GM21576 (cell line): ENCODE results near the gene C6orf58.
A peak's percentile ranks its signal among the peaks of the same experiment; 100 is the strongest.

Experiments
- ATAC-seq: cut with Tn5 transposase; IDR thresholded peaks from one replicate; pipeline ENCODE4 v1.9.1; 2021; ENCODE audit warnings: mild to moderate bottlenecking, moderate library complexity; ENCODE audit not compliant: unreplicated experiment

C6orf58 gene

DNA sequence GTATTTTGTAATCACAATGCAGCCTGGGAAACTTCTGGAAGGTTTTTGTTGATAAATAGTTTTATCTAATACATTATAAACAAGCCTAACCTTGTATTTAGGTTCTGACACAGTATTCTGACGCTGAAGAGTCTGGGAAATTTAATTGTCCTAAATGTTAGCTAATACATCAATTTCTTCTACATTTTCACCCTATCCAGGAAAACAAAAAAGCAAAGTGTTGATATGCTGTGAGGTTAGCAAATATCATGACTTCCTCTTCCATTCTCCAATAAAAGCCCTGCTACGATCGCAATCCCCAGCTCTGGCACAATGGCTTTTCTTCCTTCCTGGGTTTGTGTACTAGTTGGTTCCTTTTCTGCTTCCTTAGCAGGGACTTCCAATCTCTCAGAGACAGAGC, at the start of gene C6orf58:
C6orf58 (plus strand) TSS at position 301 of the 400 bp plus-strand sequence; CDS start at position 313, 12 bp downstream.
- no peak for ATAC-seq

DNA sequence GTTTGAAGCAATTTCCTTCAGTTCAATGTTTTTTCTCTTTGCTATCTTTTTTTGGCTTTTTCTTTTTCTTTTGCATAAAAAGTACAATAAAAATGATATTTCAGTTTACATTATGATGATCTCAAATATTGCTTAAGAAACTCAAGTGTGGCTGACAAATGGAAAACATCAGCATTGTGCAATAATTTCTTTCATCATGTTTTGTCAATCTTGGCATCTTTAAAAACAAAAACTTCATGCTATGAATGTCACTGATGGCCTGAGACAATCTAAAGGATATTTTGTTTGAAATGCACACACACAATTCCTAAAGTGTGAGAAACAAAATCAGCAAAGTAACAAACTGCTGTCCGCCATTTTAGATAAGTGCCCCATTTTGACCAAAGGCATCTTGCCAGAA, 44.0 kb upstream of the C6orf58 start:
- no peak for ATAC-seq

DNA sequence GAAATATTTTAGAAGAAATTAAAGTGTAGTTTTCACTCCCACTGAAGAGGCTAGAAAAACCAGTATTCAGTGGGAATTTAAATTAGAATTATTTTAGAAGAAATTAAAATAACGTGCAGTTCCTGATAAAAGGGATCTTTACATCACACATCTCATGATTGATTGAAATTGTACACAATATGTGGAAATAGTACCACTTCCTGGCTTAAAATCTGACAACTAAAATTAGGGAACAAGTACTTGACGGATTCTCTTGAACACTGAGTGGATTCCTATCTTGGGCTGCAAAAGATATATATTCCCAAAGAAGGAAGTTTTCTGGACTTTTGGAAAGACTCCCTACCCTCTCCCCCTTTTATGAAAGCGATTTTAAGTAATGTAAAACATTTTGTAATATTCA, 43.2 kb upstream of the C6orf58 start:
- ATAC-seq, result no peak

DNA sequence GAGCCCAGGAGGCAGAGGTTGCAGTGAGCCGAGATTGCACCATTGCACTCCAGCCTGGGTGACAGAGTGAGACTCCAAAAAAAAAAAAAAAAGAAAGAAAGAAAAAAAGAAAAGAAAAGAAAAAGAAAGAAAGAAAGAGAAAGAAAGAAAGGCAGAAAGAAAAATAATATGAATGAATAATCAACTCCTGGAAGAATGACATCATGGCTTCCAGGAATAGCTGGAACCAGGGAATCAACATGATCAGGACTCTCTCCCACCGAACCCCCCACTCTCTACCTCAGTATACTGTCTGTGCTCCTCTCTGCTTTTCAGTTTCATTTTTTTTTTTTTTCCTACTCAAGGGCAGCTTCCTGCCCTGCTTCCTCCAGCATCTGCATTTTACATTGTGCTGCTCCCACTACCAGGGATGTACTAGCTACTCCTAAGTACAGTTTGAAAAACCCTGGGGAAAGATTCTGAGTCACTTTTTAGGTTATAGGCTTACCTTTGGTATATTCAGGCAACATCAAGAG, 38.2 kb upstream of the C6orf58 start:
- peak; percentile 23 for ATAC-seq

DNA sequence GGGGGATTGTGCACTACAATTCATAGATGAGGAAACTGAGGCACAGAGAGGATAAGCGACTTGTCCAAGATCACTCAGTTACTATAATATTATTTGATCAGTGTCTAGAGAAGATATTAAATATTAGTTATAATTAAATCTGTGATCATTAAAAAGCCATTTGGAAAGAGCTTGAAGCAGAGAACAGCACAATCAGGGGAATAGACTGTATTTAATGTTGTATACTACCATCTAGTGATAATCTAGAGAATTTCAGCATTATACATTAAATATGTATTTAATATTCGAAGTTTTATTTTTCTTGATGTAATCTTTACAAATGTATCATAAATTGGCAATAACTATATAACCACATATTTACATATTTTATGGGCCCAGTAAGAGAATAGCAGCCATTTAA, 37.7 kb upstream of the C6orf58 start:
- peak; percentile 64 for ATAC-seq

DNA sequence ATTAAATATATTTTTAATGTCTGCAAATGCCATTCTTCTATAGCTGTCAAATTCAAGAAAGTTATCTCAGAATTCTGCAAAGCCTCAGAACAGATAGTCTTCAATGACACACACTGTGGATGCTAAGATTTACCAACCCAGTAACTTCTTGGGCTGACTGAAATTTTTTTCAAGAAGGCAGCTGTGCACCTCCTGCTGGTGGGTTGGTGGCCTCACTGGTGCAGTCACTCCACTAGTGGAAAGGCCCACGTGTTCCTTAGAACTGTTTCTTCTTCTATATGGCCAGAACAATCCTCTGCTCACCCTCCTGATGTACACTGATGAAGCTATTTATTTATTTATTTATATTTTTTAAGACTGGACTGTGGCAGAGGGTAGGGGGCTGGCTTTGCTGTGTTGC, 29.8 kb upstream of the C6orf58 start:
- ATAC-seq, result no peak

DNA sequence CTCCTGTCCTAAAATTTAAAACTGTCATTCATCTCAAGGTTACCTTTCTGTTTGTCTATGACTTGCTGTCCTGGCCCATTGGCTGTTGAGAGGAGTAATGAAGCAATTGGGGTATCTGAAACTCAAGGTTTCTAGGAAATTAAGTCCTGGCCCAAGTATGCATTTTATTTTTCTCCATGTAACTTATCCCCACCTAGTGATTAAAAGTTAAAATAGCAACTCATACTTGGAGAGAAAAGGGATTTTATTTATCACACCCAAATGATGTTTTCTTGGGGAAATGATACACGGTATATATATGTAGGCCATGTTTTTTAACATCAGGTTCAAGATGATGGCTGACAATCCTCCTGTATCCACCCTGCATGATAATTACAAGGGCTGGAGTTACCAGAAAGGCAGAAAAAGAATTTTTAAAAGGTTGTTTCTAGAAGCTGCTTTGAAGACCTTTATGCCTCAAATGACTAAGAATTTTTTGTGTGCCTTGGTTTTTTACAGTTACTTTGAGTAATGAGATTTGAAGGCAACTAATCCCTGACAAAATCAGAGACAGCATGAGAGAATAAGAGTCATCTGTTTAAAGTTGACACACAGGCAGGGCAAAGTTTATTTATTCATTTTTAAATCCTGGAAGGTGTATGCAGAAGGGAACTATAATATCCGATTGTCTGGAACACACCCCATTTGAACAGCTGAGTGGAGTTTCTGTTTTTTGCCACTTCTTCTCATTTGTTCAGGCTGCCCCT, 28.9 kb upstream of the C6orf58 start:
- ATAC-seq, result no peak

DNA sequence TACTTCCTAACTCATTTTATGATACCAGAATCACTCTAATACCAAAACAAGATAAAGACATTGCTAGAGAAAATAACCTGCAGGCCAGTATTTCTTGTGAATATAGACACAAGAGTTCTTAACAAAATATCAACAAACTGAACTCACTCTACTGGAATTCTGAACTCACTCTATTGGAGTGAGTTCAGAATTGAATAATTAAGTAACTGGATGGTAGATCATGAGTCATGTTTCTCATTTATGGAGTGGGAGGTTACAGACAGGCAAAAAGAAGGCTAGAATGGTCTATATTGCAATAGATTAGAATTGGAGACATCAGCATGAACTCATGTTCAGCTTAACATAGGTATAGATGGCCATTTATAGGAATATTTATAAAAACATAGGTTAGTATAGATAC, 26.6 kb upstream of the C6orf58 start:
- ATAC-seq, result no peak

DNA sequence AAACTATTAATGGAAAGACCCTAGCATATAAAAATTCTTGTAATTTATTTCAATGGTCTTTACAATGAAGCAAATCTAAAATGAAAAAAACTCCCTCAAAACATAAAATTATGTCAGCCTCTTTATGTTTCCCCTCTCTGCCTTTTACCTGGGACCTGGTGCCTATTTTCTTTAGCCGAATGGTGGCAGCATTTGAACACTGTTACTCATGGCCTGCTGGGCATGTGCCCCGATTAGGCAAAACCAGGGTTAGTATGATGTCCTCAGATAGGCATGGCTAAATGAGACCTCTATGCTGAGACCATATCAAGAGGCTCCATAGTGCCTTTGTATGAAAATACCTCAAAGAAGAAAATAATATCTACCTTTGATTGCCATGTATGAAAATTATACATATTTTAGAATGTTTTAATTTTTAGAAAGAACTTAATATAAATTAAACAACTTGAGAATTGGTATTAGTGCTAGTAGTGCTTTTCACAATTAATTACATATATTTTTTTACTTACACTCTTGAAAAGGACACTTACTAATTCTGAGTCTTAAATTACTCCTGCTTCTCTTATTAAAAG, 22.5 kb upstream of the C6orf58 start:
- ATAC-seq, result peak; percentile 73

DNA sequence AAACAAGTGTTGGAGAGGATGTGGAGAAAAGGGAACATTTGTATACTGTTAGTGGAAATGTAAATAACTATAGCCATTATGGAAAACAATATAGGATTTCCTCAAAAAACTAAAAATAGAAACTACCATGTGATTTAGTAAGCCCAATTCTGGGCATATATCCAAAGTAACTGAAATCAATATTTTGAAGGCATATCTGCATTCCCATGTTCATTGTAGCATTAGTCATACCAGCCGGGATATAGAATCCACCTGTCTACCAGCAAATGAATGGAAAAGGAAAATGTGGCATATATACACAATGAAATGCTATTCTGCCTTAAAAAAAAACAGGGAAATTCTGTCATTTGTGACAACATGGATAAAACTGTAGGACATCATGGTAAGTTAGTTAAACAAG, 15.3 kb upstream of the C6orf58 start:
- ATAC-seq, result no peak

DNA sequence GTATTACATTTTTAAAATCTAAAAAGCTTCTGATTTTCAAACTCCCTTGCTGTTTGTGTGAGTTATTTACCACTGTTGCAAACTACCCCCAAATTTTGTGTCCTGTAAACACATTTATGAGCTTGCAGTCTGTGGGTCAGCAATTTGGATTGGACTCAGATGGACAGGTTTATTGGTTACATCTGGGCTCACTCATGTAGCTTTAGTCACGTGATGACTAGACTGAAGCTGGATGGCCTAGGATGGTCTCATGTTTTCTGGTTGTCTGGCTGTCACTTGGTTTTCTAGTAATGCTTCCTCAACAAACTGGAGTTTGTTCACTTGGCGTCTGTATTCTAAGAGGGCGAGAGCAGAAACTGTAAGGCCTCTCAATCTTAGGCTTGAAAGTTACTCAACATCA, 12.2 kb upstream of the C6orf58 start:
- ATAC-seq, result no peak

DNA sequence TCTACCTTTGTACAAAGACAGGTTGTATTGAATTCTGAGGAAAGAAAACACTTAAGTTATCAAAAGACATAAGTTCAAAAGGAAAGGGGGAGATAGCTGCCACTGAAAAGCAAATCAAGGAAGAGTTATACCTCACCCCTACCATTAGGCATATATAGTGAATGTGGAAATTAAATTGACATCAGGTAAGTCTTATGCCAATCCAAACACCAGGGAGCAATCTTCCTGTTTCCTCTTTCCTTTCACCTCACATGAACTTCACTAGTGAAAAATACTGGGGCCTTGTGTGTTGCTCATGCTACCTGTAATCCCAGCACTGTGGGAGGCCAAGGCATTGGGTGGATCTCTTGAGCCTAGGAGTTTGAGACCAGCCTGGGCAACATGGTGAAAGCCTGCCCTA, 10.9 kb upstream of the C6orf58 start:
- no peak for ATAC-seq

DNA sequence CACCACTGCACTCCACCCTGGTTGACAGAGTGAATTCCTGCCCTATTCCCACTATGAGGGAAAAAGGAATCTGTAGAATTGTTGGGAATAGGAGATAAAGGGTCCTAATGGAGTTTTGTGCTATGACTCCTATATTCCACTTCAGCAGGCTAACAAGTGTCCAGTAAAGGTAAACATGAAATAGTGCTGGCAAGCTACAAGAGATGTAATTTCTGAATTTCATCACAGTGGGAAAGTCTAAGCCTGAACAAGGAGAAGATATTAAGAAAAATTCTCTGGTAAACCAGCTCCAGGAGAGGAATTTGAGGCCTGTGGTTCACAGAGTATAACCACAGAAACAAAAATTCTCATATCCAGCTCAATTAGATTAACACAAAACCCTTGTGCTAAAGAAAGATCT, 10.3 kb upstream of the C6orf58 start:
- no peak for ATAC-seq

DNA sequence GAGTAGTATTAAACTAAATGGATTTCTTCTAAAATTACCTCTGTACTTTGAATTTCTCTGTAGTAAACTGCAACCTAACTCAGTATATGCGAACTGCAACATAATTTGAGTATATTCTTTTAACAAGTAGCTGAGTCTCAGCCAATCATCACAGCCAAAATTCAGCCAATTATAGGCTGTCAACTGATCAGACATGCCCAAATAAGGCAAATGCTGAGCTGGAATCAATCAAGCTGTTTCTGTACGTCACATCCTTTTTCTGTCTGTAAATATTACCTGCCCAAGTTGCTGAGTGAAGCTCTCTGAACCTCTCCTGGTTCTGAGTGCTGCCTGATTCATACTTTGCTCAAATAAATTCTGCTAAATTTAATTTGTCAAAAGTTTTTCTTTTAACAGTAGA, 9.5 kb upstream of the C6orf58 start:
- no peak for ATAC-seq

DNA sequence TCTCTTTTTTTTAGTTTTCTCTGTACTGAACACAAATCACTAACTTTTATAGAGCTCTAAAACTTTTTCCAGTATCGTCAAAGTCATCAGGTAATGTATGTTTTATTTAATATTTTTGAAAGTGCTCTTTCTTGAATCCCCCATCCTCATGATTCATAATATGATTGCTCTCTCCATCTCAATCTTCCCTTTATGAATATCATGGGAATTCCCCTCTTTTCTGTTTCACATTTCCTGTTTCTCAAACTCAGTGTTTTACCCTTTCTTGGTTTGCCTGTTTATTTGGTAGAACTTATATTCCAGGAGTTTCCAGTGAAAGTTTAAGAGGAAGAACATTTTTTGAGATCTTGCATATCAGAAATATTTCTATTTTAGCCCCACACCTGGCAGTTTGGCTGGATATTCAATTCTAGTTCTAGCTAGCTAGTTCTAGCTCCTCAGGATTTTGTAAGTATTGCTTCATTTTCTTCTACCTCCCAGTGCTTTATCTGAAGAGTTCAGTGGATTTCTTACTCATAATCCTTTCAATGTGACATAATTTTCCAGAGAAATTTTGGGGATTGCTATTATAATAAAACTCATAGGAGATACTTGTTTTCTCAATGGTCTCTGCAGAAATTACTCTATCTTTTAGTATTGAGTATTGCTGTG, 6.1 kb upstream of the C6orf58 start:
- peak; percentile 85 for ATAC-seq

DNA sequence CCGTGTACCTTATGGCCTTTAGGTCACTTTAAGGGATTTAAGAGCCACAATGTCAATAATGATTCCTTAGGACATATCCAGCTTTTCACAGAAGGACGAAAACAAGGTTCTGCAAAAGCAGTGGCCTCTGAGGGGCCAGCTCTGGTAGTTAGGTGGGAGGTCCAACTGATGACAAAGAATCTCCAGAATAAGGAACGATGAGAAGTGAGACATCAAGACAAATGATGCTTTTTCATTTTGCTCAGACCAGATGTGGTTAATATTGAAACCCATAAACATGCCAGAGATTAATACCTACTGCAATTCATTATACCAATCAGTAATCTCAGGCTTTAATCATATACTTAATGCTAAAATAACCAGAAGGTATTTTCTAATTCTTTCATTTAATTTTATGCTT, 1.9 kb downstream of the C6orf58 start:
- no peak for ATAC-seq

DNA sequence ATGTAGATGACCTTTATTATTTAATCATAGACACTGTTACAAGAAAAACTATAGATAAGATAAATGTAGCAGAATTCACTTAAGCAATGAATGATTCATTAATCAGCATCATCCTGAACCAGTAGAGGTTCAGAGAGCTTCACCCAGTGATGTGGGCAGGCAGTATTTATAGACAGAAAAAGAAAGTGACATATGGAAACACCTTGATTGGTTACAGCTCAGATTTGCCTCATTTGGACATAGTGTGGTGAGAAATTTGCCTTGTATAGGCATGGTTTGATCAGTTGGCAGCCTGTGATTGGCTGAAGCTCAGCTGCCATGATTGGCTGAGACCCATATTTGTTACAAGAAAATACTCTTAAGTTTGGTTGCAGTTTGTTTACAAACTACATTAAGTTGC, 4.6 kb downstream of the C6orf58 start:
- no peak for ATAC-seq

DNA sequence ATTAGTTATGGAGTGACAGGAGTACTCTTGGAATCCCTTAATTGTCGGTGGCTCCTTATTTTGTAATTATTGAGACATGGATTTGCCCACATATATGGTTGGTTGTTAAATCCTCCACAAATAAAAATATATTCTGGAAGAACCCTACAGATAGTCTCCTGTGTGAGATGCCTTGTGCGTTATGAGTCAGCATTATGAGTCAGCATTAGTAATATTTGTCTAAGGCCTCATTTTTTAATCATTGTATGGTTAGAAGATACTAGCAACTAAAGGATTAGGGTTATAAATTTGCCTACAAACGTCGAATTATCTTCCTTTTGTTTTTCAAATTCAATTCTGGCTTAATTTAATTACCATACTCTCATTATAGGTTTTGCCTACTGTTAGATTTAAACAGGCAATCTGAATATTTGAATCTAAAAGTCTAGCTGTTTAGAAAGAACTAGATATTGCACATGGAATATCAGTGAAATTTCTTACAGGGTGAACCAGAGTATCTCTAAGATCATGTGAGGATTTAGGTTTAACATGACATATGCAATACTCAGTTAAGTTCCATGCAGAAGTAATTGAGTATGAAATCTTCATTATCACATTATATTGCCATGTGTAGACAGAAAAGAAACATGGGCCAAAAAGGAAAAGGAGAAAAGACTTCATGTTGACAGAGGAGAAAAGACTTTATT, 5.9 kb downstream of the C6orf58 start:
- no peak for ATAC-seq

DNA sequence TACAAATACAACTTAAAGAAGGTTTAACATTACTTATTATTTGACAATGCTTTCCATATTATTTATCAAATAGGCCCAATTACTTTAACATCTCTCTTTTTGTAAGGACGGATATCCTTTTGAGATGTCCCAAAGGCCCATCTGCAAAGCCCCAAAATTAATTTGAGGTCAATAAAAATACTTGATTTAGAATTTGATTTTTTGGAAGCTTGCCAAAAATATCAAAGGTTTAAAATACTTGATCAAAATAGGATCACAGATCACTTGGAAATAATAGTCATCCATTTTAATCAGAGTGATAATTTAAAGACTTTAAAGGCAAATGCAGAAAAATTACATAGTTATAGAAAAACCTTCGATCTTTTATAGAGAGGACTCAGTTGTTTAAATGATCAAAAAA, 8.1 kb downstream of the C6orf58 start:
- ATAC-seq, result no peak

DNA sequence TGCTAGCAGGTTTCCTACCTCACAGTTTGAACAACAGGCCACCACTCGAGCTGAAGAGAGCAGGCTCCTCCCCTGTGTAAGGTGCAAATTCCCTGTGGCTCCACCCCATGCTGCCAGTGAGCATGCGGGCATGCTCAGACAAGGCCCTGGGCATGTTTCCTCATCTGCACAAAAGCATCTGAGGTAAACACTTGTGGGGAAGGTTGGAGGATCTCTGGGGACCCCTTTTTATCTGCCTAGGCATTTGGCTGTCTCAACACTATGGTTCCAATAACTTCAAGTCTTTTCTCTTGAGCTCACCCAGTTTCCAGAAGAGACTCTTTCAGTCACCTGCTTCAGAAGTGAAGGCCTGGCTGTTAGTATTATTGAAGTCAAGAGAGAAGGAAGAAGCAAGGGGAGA, 9.4 kb downstream of the C6orf58 start:
- no peak for ATAC-seq

DNA sequence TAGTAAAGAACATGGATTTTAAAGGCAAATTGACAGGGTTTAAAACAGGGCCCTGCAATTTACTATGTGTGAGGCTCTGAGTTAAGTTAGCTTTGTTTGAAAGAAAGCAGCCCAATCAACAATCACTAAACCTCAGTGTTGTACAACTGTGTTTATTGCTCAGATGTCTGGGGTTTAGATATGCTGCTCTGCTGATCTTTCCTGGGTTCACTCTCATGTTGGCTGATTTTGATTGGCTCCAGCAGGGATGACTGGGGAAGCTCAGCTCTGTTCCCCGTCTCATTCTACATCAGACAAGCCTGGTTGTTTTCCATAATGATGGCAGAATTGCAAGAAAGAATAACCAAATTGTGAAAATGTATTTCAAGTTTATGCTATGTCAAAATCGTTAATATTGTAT, 10.9 kb downstream of the C6orf58 start:
- ATAC-seq, result no peak

DNA sequence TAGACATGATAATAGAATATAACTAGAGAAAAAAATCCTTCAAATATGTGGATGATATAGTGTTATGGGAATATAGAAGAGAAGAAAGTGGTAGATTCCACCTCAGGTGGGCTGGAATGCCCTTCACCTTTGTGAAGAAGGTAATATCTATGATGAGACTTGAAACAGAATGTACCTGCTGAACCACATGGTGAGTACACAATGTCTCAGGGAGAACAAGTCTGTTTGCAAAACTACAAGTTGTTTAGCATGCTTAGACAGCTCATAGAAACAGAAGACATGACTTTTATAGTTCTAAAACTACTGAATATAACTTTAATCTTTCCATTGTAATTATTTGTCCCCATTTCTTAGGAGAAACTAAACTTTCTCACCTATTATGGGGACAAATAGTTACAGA, 12.2 kb downstream of the C6orf58 start:
- no peak for ATAC-seq
